OCI-LY1 (cell line): ENCODE measurements around the gene KRT20.

Source experiments
- CTCF ChIP-seq: fragments of 200-600 bp; sonication (generic), shearing (Covaris generic); IDR thresholded peaks from 2 replicates; pipeline ENCODE4 v1.5.1; 2017; ENCODE audit warnings: mild to moderate bottlenecking, antibody characterized with exemption, low read length, moderate library complexity, mixed read lengths
- EZH2 ChIP-seq: fragments of 200-600 bp; sonication (generic), shearing (Covaris generic); IDR thresholded peaks from 2 replicates; pipeline ENCODE4 v1.8.0; 2017; ENCODE audit warnings: borderline replicate concordance, mixed run types, mild to moderate bottlenecking, antibody characterized with exemption, low read length, moderate library complexity, mixed read lengths

GRCh38 chr17:40888196-40888720 lies 3.2 kb upstream of the KRT20 start:
- no peak for TF ChIP-seq CTCF
- no peak for TF ChIP-seq EZH2
